ENCODE data around the gene MATCAP1. TPM values are rescaled to one million over a fixed set of nuclear protein-coding genes. Genes with fewer than 3 reads are reported as not detected.

The MATCAP1 gene
- total and polyA plus RNA-seq, 11 donors, result 4.1 to 21.6 (median 11.1) TPM

GRCh38 chr16:67199011-67199807, 15.4 kb upstream of the MATCAP1 start, which contains the start of gene ELMO3:
Gene ELMO3, plus strand, starts transcription at chr16:67199131. Its CDS starts 196 bp downstream, at chr16:67199327.
- H3K4me1 ChIP-seq, result peaks cover 0 to 23% (median 9%) of the 10 kb centered on the region in 12 donors
- DNase-seq, result no peak
- no peak for TF ChIP-seq POLR2A (IDR thresholded peaks at IDR 0.05)
- TF ChIP-seq CTCF (IDR thresholded peaks at IDR 0.05), result peak in 5 of 12 donors; percentile 13 to 40 (median 36)
- peak within 1 kb of the TSS in 1 of 12 donors; percentile 27 for H3K27ac ChIP-seq
- H3K27me3 ChIP-seq, result no peaks in the 10 kb centered on the region
- H3K9me3 ChIP-seq, result no peaks in the 10 kb centered on the region
- H3K4me3 ChIP-seq, result peak within 1 kb of the TSS in 1 of 12 donors; percentile 7
- H3K36me3 ChIP-seq, result peaks cover 0 to 86% (median 68%) of the 10 kb centered on the region in 9 donors
- peak in 3 of 4 donors; percentile 4 to 32 (median 7) for ATAC-seq
- 47 to 72% (median 55%) methylated on average over 14 to 61 of the region's 61 CpGs for WGBS, 4 donors
- intact Hi-C loops (cut with DNase I), result no loop called here

- H3K4me1 ChIP-seq, result peaks cover 0 to 32% (median 14%) of the 10 kb centered on the region in 12 donors
- H3K9me3 ChIP-seq, result no peaks in the 10 kb centered on the region
- DNase-seq (no peak), ATAC-seq (peak in 3 of 4 donors; percentile 36 to 59 (median 53))
- H3K27ac ChIP-seq, result peak overlapping the region in 1 of 12 donors; percentile 27
- intact Hi-C loops (cut with DNase I), result no loop called here
- no peak overlapping the region for H3K4me3 ChIP-seq
- TF ChIP-seq POLR2A (IDR thresholded peaks at IDR 0.05), result no peak
- TF ChIP-seq CTCF (IDR thresholded peaks at IDR 0.05), result peak; percentile 39 to 75 (median 54)
- H3K27me3 ChIP-seq, result no peaks in the 10 kb centered on the region
- 47 to 64% (median 56%) methylated on average over 12 of the region's 12 CpGs for WGBS, 4 donors
- peaks cover 0 to 83% (median 67%) of the 10 kb centered on the region in 9 donors for H3K36me3 ChIP-seq
These were observed 14.5 kb upstream of the MATCAP1 start for GRCh38 chr16:67198238-67198734.

- intact Hi-C loops (cut with DNase I), result no loop called here
- Histone ChIP-seq H3K27ac (no peak overlapping the region), H3K9me3 (no peaks in the 10 kb centered on the region), H3K4me1 (peaks cover 0 to 38% (median 20%) of the 10 kb centered on the region in 12 donors), H3K27me3 (no peaks in the 10 kb centered on the region), H3K4me3 (no peak overlapping the region), H3K36me3 (peaks cover 0 to 77% (median 61%) of the 10 kb centered on the region in 9 donors)
- WGBS, 4 donors, result 58 to 66% (median 63%) methylated on average over 5 to 6 of the region's 6 CpGs
- DNase-seq (no peak), ATAC-seq (no peak)
- TF ChIP-seq CTCF (IDR thresholded peaks at IDR 0.05), result no peak
- TF ChIP-seq POLR2A (IDR thresholded peaks at IDR 0.05), result no peak
These were observed 13.9 kb upstream of the MATCAP1 start for GRCh38 chr16:67197704-67198103.

GRCh38 chr16:67196881-67197280, 13.1 kb upstream of the MATCAP1 start:
- Histone ChIP-seq H3K36me3 (peaks cover 0 to 69% (median 58%) of the 10 kb centered on the region in 9 donors), H3K27ac (no peak overlapping the region), H3K4me1 (peaks cover 0 to 42% (median 24%) of the 10 kb centered on the region in 12 donors), H3K4me3 (no peak overlapping the region), H3K9me3 (no peaks in the 10 kb centered on the region), H3K27me3 (no peaks in the 10 kb centered on the region)
- DNase-seq (no peak), ATAC-seq (no peak)
- intact Hi-C loops (cut with DNase I), result no loop called here
- no peak for TF ChIP-seq CTCF (IDR thresholded peaks at IDR 0.05)
- TF ChIP-seq POLR2A (IDR thresholded peaks at IDR 0.05), result no peak
- WGBS, 4 donors, result 99 to 100% (median 100%) methylated on average over 1 of the region's 1 CpG

All from heart left ventricle (tissue), 16 donors.